DMS 273 treated with DMSO at 0.1 percent for 48 hours (cell line): ENCODE measurements around the gene WRAP73.

Experiments used
- DNase-seq: peaks from one replicate; lab custom pipeline; 2025; lab: John Stamatoyannopoulos, UW

WRAP73 gene

GRCh38 chr1:3610527-3611169 is 39.3 kb downstream of the WRAP73 start:
- DNase-seq: peak; percentile 70

DNA sequence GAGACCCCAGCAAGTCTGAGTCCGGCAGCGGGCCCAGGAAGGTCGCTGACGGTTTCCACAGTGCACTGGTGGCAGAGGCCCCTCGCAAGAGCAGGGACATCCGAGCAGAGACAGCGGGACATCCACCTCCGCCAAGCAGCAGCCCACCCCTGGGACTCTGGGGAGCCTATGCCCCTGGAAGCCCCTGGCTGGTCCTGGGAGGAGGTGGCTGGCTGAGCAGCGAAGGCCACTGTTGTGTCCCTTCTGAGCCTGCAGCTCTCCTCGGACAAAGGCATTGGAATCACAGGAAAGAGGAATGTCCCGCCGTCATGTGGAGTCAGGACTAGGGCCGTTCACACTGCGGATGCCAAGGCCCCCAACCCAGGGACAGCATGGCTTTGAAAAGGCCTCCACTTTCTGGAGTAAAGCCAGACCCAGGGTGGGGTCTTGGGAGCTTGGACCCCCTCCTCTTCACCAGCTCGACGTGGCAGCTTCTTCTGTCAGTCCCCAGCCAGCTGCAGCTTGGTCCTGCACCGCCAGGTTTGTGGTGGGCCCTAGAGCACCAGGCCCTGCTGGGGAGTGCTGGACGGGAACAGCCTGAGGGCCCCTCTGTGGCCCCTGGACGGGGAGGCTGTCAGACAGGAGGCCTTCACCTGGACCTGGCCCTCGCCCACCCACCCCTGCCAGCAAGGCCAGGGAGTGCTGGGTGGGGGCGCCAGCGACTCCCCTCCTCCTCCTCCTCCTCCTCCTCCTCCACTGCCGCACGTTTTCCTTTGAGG is 40.0 kb downstream of the WRAP73 start:
- no peak for DNase-seq

DNA sequence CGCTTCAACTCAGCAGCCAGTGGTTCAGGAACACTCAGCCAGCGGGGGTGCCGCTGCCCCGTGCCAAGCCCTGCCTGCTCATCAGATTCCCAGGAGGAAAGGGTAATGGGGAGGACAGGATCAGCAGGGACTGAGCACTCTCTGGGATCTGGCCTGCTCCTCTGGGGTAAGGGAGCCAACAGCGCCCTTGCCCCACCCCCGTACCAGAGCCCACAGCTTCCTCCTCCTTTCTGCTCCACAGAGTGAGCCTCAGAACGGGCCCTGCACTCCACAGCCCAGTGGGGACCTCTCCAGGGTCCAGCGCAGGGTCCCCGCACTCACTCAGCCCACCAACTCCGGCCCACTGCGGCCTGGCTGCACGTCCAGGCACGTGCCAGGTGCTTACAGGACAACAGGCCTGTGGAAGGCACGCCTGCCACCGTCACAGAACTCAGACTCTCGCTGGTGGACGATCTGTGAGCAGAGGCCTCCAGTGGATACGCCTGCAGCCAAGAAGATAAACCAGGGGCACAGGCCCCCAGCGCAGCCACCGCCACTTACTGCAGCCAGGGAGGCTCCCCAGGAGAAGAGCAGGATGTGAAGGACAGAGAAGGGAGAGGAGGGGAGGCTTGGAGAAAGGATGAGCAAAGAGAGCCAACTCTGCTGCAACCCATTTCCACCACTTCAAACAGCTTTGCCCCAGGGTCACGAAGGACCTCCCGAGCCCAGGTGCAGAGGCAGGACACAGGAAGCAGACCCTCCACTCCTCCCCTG is 40.7 kb downstream of the WRAP73 start:
- DNase-seq: no peak

- DNase-seq: no peak
Measured at GRCh38 chr1:3608154-3608553, 41.7 kb downstream of the WRAP73 start.

DNA sequence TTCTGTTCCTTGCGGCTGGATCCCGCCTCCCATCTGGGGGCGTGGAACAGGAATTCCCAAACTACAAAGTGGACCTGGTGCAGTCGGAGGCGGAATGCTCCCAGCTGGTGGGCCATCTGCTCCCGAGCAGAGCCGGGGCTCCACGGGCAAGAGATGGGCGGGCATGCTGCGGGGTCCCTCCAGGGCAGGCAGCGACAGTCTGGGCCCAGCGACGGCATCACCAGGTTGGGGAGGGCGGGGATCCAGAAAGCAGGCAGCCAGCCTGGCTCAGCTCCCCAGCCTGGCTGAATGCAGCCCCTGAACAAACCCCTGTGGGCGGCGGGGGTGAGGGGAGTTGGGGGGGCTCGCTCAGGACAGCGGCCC is 42.2 kb downstream of the WRAP73 start:
- DNase-seq: peak; percentile 56

DNA sequence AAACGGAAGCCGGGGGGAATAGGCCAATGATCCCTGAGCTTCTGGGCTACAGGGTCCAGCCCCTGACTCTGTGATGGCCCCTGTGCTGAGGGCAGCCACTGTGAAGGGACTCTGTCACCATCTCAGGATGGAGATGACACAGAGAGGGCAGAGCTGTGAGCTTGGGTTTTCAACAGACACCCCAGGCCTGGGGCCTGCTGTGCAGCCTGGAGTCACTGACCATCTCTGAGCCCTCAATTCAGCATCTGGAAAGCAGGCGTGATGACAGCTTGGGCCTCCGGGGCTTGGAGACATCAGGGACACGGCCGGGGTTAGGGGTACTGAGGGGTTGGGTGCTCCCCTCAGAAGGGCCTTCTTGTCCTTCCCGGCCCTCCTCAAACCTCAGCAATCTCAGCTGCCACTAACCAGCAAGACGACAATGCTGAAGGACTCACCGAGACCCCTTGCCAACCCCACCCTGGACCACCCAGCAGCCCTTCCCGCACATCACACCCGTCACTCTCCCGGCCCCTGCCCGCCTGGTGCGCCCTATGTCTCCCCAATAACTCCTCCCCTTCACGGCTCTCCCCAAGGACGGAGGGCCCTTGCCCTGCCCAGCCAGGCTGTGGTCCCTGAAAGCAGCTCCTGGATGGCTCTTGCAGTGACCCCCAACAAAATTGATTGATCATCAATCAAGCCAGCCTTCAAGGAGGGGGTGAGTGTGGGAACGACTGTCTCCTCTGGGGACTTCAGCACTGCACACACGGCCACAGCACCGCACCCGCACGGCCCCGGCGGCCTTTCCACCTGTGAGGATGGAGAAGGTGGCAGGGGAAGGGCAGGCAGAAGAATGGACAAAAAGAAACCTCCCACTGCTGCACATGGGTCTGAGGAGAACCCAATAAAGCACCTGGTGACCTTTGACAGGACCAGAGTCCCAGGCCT is 42.9 kb downstream of the WRAP73 start:
- DNase-seq: no peak

- no peak for DNase-seq
Measured at GRCh38 chr1:3604997-3605823, 44.7 kb downstream of the WRAP73 start.

- no peak for DNase-seq
Measured at GRCh38 chr1:3604468-3604974, 45.4 kb downstream of the WRAP73 start.

DNA sequence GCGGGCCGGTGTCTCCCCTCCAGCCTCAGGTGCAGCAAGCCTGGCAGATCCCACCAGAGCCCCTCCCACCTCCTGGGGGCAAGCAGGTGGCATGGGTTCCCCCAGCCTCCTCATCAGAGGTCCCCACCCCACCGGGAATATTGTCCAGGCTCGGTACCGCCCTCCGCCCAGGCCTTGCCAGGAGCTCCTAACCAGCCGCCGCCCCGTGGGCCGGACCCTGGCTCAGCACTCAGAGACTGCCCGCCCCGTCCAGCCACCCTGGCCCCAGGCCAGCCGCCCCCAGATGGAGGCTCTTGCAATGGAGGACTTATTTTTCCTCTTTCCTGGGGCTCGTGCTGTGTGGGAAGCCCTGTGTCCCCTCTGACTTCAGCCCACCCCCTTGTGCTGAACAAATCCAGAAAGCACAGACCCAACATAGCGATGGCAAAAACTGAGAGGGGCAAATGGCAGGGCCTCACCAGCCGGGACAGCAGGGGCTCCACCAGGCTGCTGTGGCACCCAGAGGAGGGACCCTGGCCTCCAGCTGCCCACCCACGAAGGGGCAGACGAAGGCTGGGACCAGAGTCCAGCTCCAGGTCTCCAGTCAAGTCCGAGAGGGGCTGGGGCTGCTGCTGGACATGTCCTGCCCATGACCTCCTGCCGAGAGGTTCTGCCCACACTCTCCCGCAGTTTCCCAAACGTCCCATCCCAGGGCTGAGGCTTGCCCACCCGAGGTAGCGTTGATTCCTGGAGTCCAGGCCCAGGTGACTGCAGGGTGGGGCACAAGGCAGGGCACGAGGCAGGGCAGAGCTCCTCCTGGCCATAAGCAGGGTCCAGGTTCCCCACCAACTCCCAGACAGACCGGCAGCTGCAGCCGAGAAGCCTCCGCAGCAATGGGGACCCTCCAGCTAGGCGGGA is 46.1 kb downstream of the WRAP73 start:
- no peak for DNase-seq

GRCh38 chr1:3603156-3603555 is 46.7 kb downstream of the WRAP73 start:
- no peak for DNase-seq

DNA sequence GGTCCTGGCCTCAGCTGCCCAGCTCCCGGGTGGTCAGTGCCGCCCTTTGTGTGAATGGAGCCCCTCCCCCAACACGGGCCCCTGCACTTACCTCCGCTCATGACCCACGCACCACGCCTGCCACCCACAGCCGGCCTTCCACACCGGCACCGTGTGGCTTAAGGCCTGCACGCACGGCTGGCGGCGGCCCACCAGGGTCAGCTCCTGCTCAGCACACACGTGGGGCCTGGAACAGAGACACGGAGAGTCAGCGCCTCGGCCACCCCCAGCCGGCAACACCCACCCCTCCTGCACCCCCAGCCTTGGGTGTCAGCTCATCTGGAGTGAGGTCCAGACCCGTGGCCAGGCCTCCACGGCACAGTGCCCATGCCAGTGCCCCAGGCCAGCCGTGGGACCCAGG is 47.5 kb downstream of the WRAP73 start:
- no peak for DNase-seq

- no peak for DNase-seq
Measured at GRCh38 chr1:3601743-3602142, 48.2 kb downstream of the WRAP73 start.

GRCh38 chr1:3600354-3600753 is 49.5 kb downstream of the WRAP73 start:
- no peak for DNase-seq

GRCh38 chr1:3599816-3600215 is 50.1 kb downstream of the WRAP73 start:
- no peak for DNase-seq

- DNase-seq: no peak
Measured at GRCh38 chr1:3599286-3599811, 50.6 kb downstream of the WRAP73 start.

- DNase-seq: no peak
Measured at GRCh38 chr1:3598522-3599285, 51.2 kb downstream of the WRAP73 start.

- DNase-seq: no peak
Measured at GRCh38 chr1:3598051-3598491, 51.8 kb downstream of the WRAP73 start.

DNA sequence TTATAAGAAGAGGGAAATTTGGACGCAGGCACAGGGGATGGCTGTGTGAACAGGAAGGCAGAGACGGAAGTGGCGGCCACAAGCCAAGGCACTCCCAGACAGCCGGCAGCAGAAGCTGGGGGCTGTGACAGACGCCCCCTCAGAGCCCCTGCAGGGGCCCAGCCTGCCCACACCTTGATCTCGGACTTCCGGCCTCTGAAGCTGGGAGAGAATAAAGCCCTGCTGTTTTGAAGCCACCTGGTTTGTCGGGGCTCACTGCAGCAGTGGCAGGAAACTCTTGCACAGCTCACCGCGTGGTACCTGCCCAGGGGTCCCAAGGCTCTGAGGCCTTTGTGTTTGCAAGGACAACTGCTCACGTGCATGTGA is 52.3 kb downstream of the WRAP73 start:
- no peak for DNase-seq
